Neutrophil (primary cell): ENCODE results near the gene CCDC102A.
"Not testable (repeated sequence)": the region's sequence is repeated elsewhere in the genome, so short reads cannot be mapped to it uniquely, and the experiment has no call there.

Source experiments
- H3K27ac ChIP-seq: fragments of 200-600 bp; sonication (generic); 2 replicates; pipeline ENCODE4 v1.5.1; 2016; ENCODE audit warnings: mild to moderate bottlenecking, moderate library complexity
- H3K27me3 ChIP-seq: fragments of 200-600 bp; sonication (generic); 2 replicates; pipeline ENCODE4 v1.6.0; 2016; ENCODE audit warnings: mild to moderate bottlenecking
- H3K36me3 ChIP-seq: fragments of 200-600 bp; sonication (generic); 2 replicates; pipeline ENCODE4 v1.5.1; 2017
- H3K4me1 ChIP-seq, 2 experiments: fragments of 200-600 bp in 1 of 2; sonication (generic) in 1 of 2; 1 replicate in 1 of 2; 2 replicates in 1 of 2; pipeline versions ENCODE4 v1.5.1 to v1.6.1; 2013 to 2016; ENCODE audit warnings: low read depth in 1 of 2, low read length in 1 of 2, mild to moderate bottlenecking in 1 of 2, moderate library complexity in 1 of 2; ENCODE audit not compliant: control insufficient read depth in 1 of 2, insufficient read depth in 1 of 2
- H3K4me3 ChIP-seq, 2 experiments: fragments of 200-600 bp in 1 of 2; sonication (generic) in 1 of 2; 1 replicate in 1 of 2; 2 replicates in 1 of 2; pipeline ENCODE4 v1.5.1; 2013 to 2016; ENCODE audit warnings: low read depth in 1 of 2, low read length in 1 of 2, mild to moderate bottlenecking in 1 of 2, moderate library complexity in 1 of 2
- H3K9me3 ChIP-seq: fragments of 200-600 bp; sonication (generic); 2 replicates; pipeline ENCODE4 v1.5.1; 2016
- CTCF ChIP-seq: fragments of 200-600 bp; sonication (generic); IDR thresholded peaks from 2 replicates; pipeline ENCODE4 v1.5.1; 2016; ENCODE audit warnings: antibody characterized with exemption

CCDC102A gene

GRCh38 chr16:57556941-57557541 lies 20.7 kb upstream of the CCDC102A start:
- no peak for TF ChIP-seq CTCF
- Histone ChIP-seq H3K4me1 (no peaks in the 10 kb centered on the region), H3K27me3 (no peaks in the 10 kb centered on the region), H3K4me3 (no peak overlapping the region), H3K36me3 (no peaks in the 10 kb centered on the region), H3K9me3 (no peaks in the 10 kb centered on the region), H3K27ac (no peak overlapping the region)

- Histone ChIP-seq H3K4me1 (no peaks in the 10 kb centered on the region), H3K27ac (no peak overlapping the region), H3K9me3 (no peaks in the 10 kb centered on the region), H3K27me3 (no peaks in the 10 kb centered on the region), H3K4me3 (no peak overlapping the region), H3K36me3 (no peaks in the 10 kb centered on the region)
- no peak for TF ChIP-seq CTCF
These were observed 19.5 kb upstream of the CCDC102A start for GRCh38 chr16:57555831-57556230.

GRCh38 chr16:57551057-57551456 lies 14.7 kb upstream of the CCDC102A start:
- no peak for TF ChIP-seq CTCF
- Histone ChIP-seq H3K27me3 (no peaks in the 10 kb centered on the region), H3K27ac (no peak overlapping the region), H3K9me3 (no peaks in the 10 kb centered on the region), H3K4me1 (no peaks in the 10 kb centered on the region), H3K36me3 (no peaks in the 10 kb centered on the region), H3K4me3 (no peak overlapping the region)

GRCh38 chr16:57549730-57550129 lies 13.4 kb upstream of the CCDC102A start:
- no peaks in the 10 kb centered on the region for H3K36me3 ChIP-seq
- H3K9me3 ChIP-seq, result no peaks in the 10 kb centered on the region
- no peak overlapping the region for H3K27ac ChIP-seq
- H3K4me3 ChIP-seq, result no peak overlapping the region
- no peaks in the 10 kb centered on the region for H3K4me1 ChIP-seq
- TF ChIP-seq CTCF, result no peak
- H3K27me3 ChIP-seq, result no peaks in the 10 kb centered on the region

- no peaks in the 10 kb centered on the region for H3K27me3 ChIP-seq
- H3K4me1 ChIP-seq, result peaks cover 11 to 12% of the 10 kb centered on the region in 2 experiments
- H3K4me3 ChIP-seq, result no peak overlapping the region
- no peaks in the 10 kb centered on the region for H3K36me3 ChIP-seq
- H3K27ac ChIP-seq, result no peak overlapping the region
- TF ChIP-seq CTCF, result no peak
- H3K9me3 ChIP-seq, result no peaks in the 10 kb centered on the region
These were observed 12.0 kb upstream of the CCDC102A start for GRCh38 chr16:57548408-57548807.

GRCh38 chr16:57547524-57547923 lies 11.2 kb upstream of the CCDC102A start:
- peaks cover 18 to 21% of the 10 kb centered on the region in 2 experiments for H3K4me1 ChIP-seq
- H3K36me3 ChIP-seq, H3K4me3 ChIP-seq, H3K27me3 ChIP-seq, H3K9me3 ChIP-seq, H3K27ac ChIP-seq: not testable (repeated sequence)
